ENCODE data around the gene SKI.

GRCh38 chr1:2208309-2209239, 19.5 kb upstream of the SKI start:
- TF ChIP-seq POLR2A (IDR thresholded peaks at IDR 0.05; ENCODE audit: low read depth, low read length) (no peak), TAF1 (IDR thresholded peaks at IDR 0.05; ENCODE audit: borderline replicate concordance, low read depth, low read length) (no peak)

Measured in GM12892 (cell line).